GM19455 (cell line): ENCODE data around the gene NECTIN1.

ENCODE experiments used
- ATAC-seq: cut with Tn5 transposase; IDR thresholded peaks from one replicate; pipeline ENCODE4 v1.9.1; 2021; ENCODE audit not compliant: unreplicated experiment

The NECTIN1 gene

DNA sequence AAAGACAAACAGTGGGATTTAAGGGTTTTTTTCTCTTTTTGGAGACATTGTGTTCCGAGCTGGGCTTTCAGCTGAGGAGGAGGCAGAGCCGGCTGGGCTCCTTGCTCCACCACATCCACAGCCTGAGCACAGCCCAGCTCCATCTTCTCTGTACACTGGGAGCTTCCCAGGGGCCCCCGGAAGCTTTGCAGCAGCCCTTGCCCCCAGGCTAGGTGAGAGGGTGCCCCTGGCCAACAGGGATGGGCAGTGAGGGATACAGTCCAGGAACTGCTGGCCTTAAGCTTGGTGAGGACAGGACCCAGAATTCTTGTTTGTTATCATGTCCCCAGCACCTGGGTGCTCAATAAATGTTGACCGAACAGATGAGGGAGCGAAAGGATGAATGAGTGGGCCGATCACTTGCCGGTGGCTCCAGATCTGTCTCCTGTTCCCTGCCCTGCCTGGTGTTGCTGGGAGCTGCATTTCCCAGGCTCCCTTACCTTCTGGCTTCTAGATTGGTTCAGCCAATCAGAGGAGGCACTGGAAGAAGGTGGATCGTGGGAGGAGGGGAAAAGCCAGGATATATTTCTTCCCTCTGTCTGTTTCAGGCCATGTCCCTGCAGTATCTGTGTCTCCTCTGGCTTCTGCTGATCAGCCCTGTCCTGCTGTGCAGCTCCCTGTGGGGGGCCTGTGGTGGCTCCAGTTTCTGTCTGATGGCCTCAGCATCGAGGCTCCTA lies 26.5 kb upstream of the NECTIN1 start:
- ATAC-seq: no peak

- no peak for ATAC-seq
These were observed 25.8 kb upstream of the NECTIN1 start for GRCh38 chr11:119754656-119755355.

- ATAC-seq: no peak
These were observed 25.2 kb upstream of the NECTIN1 start for GRCh38 chr11:119754199-119754598.

DNA sequence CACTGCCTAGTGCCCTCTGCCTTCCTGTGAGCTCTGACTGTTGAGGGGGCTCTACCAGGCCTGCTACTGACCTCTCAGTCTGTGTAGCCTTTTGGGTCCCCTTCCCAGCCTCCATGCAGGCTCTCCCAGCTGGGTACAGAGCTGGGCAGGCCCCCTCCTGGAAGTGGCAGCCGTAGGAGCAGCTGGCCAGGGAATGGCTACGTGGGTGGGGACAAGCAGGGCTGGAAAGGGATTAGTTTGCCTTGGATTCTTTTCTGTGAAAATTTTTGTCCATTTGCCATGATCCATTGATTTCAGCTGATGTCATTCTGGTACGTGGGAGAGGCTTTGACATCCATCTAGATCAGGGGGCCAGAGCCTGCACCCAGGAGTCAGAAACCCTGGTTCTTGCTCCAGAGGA lies 23.9 kb upstream of the NECTIN1 start:
- no peak for ATAC-seq

DNA sequence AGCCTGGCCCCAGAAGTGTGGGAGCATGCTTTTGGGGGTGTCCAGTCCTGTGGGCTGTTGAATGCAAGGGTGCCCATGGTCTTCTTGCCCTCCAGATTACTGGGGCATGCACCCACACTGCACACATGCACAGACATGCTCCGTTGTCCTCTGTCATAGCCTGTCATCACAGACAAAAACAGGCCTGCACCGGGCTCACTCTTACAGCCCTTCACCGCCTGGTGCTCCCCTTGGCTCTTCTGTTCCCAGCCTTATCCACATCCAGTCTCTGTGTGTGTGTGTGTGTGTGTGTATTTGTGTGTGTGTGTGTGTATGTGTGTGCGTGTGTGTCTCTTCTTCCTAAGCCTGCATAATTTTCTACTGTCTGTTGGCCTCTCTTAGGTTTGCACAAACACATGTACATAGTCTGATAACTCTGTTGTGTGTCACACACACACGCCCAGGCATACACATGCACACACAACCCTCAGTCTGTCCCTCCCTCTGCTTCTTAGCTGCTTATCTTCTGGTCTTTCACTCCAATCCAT lies 23.4 kb upstream of the NECTIN1 start:
- no peak for ATAC-seq

DNA sequence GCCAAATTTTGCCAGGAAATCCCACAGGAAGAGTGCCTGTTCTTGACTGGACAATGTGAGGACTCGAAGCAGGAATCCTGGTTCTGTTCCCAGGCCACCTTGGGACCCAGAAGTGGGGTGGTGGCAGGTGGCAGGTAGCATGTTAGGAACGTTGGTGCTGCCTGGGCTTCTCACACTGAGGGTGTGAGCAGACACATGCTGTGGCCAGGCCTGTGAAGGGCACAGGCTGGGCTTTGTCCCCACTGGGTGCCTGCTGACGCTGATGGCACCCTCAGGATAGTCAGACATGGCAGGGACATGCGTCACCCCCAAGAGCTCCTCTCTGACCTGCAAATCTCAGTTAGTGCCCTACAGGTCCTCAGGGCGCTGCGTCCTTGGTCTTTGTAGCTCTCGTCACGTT lies 21.1 kb upstream of the NECTIN1 start:
- ATAC-seq: no peak

DNA sequence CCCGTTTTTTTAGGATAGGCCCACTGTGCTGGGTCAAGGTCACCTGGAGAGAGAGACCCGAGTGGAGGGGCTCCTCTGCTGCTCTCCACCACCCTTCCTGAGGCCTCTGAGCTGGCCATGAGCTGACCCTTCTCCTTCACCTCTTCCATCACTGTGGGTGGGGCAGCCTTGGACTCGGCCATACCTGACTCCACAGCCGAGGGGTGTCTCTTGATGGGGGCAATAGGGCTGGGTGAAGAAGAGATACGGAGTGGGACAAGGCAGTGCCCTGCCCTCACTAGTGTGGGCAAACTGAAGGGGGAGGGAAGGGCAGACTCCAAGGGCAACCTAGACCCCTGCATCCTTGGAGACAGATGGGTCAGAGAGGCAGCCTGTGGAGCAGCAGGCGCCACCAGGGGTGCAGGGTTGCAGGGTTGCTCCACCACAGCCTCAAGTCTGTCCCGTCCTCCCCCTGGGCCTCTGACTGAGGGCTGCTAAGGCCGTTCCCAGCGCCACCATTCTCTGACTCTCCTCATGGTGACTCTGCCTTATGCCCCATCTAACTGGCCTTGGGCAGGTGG lies 20.1 kb upstream of the NECTIN1 start:
- no peak for ATAC-seq

GRCh38 chr11:119747868-119748660 lies 19.1 kb upstream of the NECTIN1 start:
- no peak for ATAC-seq

- no peak for ATAC-seq
These were observed 17.0 kb upstream of the NECTIN1 start for GRCh38 chr11:119745776-119746535.

GRCh38 chr11:119745112-119745511 lies 16.1 kb upstream of the NECTIN1 start:
- ATAC-seq: no peak

DNA sequence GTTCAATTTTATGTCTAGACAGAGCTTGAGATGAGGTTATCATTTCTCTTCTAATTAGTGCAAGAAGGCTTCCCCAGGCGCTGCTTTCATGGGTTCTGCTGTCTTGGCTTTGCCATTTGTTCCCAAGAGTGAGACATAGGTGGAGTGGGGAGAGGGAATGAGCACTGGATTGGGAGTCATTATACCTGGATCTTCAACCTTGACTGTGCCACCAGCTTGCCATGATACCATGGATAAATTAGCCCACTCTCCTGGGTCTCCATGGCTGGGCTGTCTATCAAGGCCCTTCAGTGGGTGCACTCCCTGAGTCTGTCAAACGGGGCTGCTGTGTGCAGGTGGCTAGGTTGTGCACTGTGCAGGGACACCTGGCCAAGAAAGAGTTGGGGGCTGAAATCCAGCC lies 15.6 kb upstream of the NECTIN1 start:
- no peak for ATAC-seq

- no peak for ATAC-seq
These were observed 14.0 kb upstream of the NECTIN1 start for GRCh38 chr11:119743006-119743405.

DNA sequence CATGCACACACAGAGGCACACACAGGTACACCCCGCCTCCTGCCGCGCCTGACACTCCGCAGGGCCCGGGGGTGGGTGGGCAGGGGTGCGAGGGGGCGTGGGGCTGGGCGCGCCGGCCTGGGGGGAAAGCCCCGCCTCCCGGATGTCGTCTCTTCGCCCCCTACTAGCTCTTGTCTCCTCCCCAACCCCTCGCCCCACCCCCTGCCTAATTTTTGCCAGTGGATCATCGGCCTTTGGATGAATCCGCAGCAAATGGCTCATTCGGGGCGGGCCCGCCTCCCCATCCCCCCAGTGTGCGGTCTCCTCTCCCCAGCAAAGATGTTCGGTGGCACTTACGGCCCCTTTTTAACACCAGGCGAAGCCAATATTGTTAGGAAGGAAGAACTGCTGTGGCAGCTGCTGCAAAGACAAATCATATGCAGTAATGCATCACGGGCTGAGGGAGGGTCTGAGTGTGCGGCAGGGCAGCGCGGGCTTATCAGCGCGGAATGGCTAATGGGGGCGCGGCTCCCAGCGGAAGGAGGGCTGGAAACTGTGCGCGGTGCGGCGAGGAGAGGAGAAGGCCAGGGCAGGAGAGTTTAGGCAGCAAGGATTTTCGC lies 13.4 kb upstream of the NECTIN1 start:
- no peak for ATAC-seq

DNA sequence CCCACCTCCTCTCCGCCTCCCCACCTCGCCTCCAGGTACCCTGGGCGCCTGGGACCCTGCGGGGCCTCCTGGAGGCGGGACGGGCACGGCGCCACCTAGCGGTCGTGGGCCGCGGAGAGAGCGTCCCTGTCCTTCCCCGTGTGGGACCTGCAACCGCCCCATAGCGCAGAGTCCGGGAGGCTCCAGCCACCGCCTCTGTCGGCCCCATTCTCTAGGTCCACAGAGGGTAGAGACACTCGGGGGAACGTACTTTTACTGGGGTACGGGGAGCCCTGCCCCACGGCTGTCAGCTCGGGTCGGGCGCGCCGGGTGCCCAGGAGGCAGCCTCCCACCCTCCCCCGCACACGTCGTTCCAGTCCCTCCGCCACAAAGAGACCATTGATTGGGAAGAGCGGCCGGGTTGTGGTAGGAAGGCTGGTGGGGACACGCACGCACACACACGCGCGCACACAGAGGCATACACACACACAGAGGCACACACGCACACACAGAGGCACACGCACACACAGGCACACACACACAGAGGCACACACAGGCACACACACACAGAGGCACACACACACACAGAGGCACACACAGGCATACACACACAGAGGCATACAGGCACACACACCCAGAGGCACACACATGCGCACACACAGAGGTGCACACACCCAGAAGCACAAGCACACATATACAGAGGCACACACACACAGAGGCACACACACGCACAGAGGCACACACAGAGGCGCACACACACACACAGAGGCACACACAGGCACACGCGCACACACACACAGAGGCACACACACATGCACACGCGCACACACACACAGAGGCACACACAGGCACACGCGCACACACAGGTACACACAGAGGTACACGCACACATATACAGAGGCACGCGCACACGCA lies 12.6 kb upstream of the NECTIN1 start:
- ATAC-seq: no peak

DNA sequence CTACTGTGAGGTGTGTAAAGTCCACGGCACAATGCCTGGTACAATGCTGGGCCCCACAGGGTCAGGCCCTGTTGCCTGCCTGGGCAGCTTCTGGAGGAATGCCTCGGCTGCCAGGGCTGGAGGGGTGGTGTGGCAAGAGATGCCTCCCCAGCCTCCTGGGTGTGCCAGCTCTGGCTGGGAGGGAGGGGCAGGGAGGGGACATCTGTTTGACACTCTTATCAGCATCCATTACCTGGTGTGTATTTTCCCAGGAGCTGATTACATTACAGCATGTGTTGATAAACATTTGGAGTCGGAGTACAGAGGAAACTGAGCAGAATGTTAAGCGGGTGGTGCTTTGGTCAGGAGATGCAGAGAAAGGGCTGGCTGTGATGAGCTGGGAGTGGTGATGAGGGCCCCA lies 11.0 kb upstream of the NECTIN1 start:
- ATAC-seq: no peak

GRCh38 chr11:119739021-119739703 lies 10.2 kb upstream of the NECTIN1 start:
- no peak for ATAC-seq

- ATAC-seq: no peak
These were observed 9.0 kb upstream of the NECTIN1 start for GRCh38 chr11:119738059-119738439.

GRCh38 chr11:119737366-119738058 lies 8.5 kb upstream of the NECTIN1 start:
- ATAC-seq: no peak
